Measurements from ENCODE around the gene TNRC18. TPM values are rescaled to one million over a fixed set of nuclear protein-coding genes. Genes with fewer than 3 reads are reported as not detected.

Gene TNRC18
- total and polyA plus RNA-seq, 9 of the 15 experiments (the other 6 are each of a cell fraction or from before 2014, with no cell fraction given) = 0.03 to 43.2 (median 18.0) TPM

DNA sequence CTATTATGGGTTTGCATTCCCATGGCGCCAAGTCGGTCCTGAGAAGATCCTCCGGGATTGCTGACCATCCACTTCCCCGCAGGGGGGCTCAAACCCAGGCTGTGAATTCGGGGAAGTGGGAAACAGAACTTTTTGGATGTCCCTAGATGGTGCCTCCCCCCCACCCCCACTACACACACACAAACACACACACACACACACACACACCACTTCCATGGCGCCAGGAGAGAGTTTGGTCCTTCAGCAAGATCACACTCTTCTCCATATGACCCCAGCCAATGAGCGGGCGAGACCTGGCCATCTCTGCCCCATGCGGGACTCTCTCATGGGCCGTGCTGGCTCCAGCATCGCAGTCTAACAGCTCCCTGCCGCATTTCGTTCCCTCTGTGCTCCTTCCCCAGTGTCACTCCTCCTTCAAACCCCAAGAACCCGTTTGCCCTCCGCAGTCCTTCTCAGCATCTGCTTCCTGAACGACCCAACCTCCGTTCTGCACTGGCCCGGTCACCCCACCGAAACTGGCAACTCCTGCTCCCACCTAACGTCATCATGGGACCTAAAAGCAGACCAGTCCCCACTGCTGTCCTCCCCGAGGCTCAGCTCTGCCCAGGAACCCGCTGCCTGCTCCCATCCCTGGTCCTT lies 32.1 kb upstream of the TNRC18 start:
- Histone ChIP-seq H3K9me1 (ENCODE audit: control insufficient read depth, insufficient read depth, low read length) (no peaks in the 10 kb centered on the region), H2AFZ (ENCODE audit: low read depth, low read length) (no peak overlapping the region), H3K4me1 (replicated peaks in 1 of 2; ENCODE audit: control insufficient read depth in 2 of 2, insufficient read depth in 2 of 2, low read length in 2 of 2) (peaks cover 40 to 77% of the 10 kb centered on the region in 2 experiments), H3K4me2 (ENCODE audit: insufficient read depth, low read length) (no peak overlapping the region), H3K79me2 (ENCODE audit: control insufficient read depth, insufficient read depth, low read length) (no peaks in the 10 kb centered on the region), H3K27me3 (ENCODE audit: control insufficient read depth in 2 of 2, insufficient read depth in 2 of 2, low read length in 2 of 2) (no peaks in the 10 kb centered on the region), H3K4me3 (no peak overlapping the region), H4K20me1 (replicated peaks; ENCODE audit: control insufficient read depth, insufficient read depth, low read length) (no peaks in the 10 kb centered on the region), H3K27ac (ENCODE audit: extremely low read depth, low read depth, low read length) (no peak overlapping the region), H3K9ac (ENCODE audit: insufficient read depth in 1 of 2, low read depth in 2 of 2, low read length in 2 of 2) (0 out of 4 replicates have a peak overlapping the region, but pooled peaks of 1 of the 2 experiments have one; percentile 41), H3K36me3 (ENCODE audit: control insufficient read depth, insufficient read depth, low read length) (no peaks in the 10 kb centered on the region), H3K9me3 (replicated peaks; ENCODE audit: control insufficient read depth, insufficient read depth, low read depth, low read length) (no peaks in the 10 kb centered on the region)
- DNase-seq (ENCODE audit: extremely low read depth in 1 of 4, low spot score in 3 of 4) (no peak), FAIRE-seq (no peak), ATAC-seq (no peak)
- CTCF ChIA-PET (ENCODE audit: low intra/inter-chr PET ratio) = no interaction called here
- WGBS (ENCODE audit: insufficient coverage, low coverage, missing lambda C conversion rate) = 86% methylated on average over 19 of the region's 22 CpGs
- no TSS peak for BruUV-seq (replicated peaks)
- POLR2A ChIA-PET = interaction anchor here (0.7 kb wide), 1 partner anchor 219 kb away, joined by 4 read pairs; no protein-coding TSS in a partner anchor
- in situ Hi-C loops (cut with MboI) = no loop called here
- intact Hi-C loops (cut with micrococcal nuclease) = loop anchor here (2.0 to 10.0 kb wide), 2 partner anchors 31 to 211 kb away; no protein-coding TSS in a partner anchor
- TF ChIP-seq HMG20B (CRISPR knock-in tag; IDR thresholded peaks at IDR 0.05) = no peak
- no peak for TF ChIP-seq CBFB (CRISPR knock-in tag; IDR thresholded peaks at IDR 0.05)
- TF ChIP-seq, protein P1, sequence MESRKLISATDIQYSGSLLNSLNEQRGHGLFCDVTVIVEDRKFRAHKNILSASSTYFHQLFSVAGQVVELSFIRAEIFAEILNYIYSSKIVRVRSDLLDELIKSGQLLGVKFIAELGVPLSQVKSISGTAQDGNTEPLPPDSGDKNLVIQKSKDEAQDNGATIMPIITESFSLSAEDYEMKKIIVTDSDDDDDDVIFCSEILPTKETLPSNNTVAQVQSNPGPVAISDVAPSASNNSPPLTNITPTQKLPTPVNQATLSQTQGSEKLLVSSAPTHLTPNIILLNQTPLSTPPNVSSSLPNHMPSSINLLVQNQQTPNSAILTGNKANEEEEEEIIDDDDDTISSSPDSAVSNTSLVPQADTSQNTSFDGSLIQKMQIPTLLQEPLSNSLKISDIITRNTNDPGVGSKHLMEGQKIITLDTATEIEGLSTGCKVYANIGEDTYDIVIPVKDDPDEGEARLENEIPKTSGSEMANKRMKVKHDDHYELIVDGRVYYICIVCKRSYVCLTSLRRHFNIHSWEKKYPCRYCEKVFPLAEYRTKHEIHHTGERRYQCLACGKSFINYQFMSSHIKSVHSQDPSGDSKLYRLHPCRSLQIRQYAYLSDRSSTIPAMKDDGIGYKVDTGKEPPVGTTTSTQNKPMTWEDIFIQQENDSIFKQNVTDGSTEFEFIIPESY (CRISPR knock-in tag; IDR thresholded peaks at IDR 0.05) = peak; percentile 87
- TF ChIP-seq, protein P2, sequence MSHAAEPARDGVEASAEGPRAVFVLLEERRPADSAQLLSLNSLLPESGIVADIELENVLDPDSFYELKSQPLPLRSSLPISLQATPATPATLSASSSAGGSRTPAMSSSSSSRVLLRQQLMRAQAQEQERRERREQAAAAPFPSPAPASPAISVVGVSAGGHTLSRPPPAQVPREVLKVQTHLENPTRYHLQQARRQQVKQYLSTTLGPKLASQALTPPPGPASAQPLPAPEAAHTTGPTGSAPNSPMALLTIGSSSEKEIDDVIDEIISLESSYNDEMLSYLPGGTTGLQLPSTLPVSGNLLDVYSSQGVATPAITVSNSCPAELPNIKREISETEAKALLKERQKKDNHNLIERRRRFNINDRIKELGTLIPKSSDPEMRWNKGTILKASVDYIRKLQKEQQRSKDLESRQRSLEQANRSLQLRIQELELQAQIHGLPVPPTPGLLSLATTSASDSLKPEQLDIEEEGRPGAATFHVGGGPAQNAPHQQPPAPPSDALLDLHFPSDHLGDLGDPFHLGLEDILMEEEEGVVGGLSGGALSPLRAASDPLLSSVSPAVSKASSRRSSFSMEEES (CRISPR knock-in tag; IDR thresholded peaks at IDR 0.05) = no peak
- TF ChIP-seq, protein P3, sequence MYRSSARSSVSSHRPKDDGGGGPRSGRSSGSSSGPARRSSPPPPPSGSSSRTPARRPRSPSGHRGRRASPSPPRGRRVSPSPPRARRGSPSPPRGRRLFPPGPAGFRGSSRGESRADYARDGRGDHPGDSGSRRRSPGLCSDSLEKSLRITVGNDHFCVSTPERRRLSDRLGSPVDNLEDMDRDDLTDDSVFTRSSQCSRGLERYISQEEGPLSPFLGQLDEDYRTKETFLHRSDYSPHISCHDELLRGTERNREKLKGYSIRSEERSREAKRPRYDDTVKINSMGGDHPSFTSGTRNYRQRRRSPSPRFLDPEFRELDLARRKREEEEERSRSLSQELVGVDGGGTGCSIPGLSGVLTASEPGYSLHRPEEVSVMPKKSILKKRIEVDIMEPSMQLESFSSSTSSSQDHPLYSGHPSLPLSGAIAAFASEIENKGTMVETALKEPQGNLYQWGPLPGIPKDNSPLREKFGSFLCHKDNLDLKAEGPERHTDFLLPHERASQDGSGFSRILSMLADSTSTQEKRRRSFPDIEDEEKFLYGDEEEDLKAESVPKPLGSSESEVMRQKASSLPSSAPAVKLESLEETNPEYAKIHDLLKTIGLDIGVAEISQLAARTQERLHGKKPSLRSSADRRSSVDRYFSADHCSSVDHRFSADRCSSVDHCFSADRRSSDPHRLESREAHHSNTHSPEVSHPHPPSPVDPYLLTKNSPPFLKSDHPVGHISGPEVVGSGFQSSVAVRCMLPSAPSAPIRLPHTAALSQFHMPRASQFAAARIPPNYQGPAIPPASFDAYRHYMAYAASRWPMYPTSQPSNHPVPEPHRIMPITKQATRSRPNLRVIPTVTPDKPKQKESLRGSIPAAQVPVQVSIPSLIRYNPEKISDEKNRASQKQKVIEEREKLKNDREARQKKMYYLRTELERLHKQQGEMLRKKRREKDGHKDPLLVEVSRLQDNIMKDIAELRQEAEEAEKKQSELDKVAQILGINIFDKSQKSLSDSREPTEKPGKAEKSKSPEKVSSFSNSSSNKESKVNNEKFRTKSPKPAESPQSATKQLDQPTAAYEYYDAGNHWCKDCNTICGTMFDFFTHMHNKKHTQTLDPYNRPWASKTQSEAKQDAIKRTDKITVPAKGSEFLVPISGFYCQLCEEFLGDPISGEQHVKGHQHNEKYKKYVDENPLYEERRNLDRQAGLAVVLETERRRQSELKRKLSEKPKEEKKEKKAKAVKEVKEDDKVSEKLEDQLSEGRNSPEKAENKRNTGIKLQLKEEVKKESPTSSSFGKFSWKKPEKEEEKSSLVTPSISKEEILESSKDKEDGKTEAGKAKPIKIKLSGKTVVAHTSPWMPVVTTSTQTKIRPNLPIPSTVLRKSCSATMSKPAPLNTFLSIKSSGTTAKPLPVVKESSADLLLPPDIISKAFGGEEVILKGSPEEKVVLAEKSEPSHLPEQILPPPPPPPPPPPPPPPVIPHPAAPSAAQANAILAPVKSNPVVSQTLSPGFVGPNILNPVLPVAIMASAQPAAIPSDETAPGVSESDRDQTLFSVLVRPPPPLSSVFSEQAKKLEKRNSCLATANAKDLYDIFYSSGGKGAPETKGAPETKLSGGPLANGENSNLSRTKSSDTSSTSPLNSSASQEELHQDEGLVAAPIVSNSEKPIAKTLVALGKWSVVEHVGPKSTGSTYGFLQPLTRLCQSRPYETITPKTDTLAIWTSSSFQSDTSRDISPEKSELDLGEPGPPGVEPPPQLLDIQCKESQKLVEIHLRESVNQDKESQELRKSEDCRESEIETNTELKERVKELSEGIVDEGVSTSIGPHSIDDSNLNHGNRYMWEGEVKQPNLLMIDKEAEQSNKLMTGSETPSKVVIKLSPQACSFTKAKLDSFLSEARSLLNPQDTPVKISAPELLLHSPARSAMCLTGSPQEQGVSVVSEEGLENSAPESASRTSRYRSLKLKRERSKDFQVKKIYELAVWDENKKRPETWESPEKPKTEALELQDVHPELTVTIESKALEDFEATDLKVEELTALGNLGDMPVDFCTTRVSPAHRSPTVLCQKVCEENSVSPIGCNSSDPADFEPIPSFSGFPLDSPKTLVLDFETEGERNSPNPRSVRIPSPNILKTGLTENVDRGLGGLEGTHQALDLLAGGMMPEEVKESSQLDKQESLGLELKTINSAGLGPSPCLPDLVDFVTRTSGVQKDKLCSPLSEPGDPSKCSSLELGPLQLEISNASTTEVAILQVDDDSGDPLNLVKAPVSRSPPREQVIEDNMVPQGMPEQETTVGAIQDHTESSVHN (IDR thresholded peaks at IDR 0.05; ENCODE audit: borderline replicate concordance in 1 of 2, low read depth in 1 of 2) = no peak
- no peak for TF ChIP-seq ZC3H11A (IDR thresholded peaks at IDR 0.05; ENCODE audit: low read depth, low read length)
- 0 out of 2 replicates have a peak, but pooled peaks have one; percentile 13 for TF ChIP-seq RBFOX2 (IDR thresholded peaks at IDR 0.05; ENCODE audit: low read depth, low read length)
- TF ChIP-seq HDGF (IDR thresholded peaks at IDR 0.05) = no peak
- no peak for TF ChIP-seq NFE2 (IDR thresholded peaks at IDR 0.05; ENCODE audit: low read depth)
- TF ChIP-seq PCBP2 (IDR thresholded peaks at IDR 0.05; ENCODE audit: low read depth, low read length, poor library complexity, severe bottlenecking) = no peak
